GM12878 (cell line): ENCODE results near the gene MAPK8IP3.

ENCODE experiments used
- BRCA1 ChIP-seq: IDR thresholded peaks from 2 replicates; pipeline ENCODE4 v1.6.1; 2011; ENCODE audit warnings: low read depth, low read length, improper control_type of control experiment
- CHD4 ChIP-seq: fragments of 200-600 bp; sonication (generic); IDR thresholded peaks from 2 replicates; pipeline ENCODE4 v1.6.1; 2016; ENCODE audit warnings: mild to moderate bottlenecking
- CTCF ChIP-seq, 3 experiments: IDR thresholded peaks in 2 of 3; conservative IDR thresholded peaks in 1 of 3; 2 replicates each; pipeline ENCODE4 v1.5.1; 2011; ENCODE audit warnings: low read depth in 3 of 3, low read length in 3 of 3, mild to moderate bottlenecking in 3 of 3, control low read depth in 2 of 3, moderate library complexity in 2 of 3, inconsistent platforms in 1 of 3, mixed read lengths in 1 of 3; ENCODE audit not compliant: control insufficient read depth in 2 of 3, insufficient read depth in 1 of 3; ENCODE audit errors: extremely low read depth in 1 of 3
- EZH2 ChIP-seq: IDR thresholded peaks from 2 replicates; pipeline ENCODE4 v1.6.1; 2012; ENCODE audit warnings: low read depth, mild to moderate bottlenecking, control low read depth, inconsistent platforms, low read length, borderline replicate concordance; ENCODE audit not compliant: control insufficient read depth
- KAT2A ChIP-seq: conservative IDR thresholded peaks from 2 replicates; pipeline ENCODE4 v1.6.1; 2011; ENCODE audit warnings: low read depth, low read length; ENCODE audit not compliant: control insufficient read depth
- MTA2 ChIP-seq: fragments of 450-650 bp; IDR thresholded peaks from 2 replicates; pipeline ENCODE4 v1.6.1; 2016; ENCODE audit warnings: low read depth, mild to moderate bottlenecking, moderate library complexity
- NFYA ChIP-seq: IDR thresholded peaks from 2 replicates; pipeline ENCODE4 v1.6.1; 2011; ENCODE audit warnings: low read depth, mild to moderate bottlenecking, low read length, improper control_type of control experiment, borderline replicate concordance
- RAD51 ChIP-seq: fragments of 450-650 bp; IDR thresholded peaks from 2 replicates; pipeline ENCODE4 v1.6.1; 2016; ENCODE audit warnings: moderate library complexity, mild to moderate bottlenecking, inconsistent platforms
- SP1 ChIP-seq: IDR thresholded peaks from one replicate; pipeline ENCODE4 v1.6.1; 2011; ENCODE audit warnings: low read depth, low read length
- ZBTB4 ChIP-seq: fragments of 450-650 bp; formaldehyde crosslinking; IDR thresholded peaks from 2 replicates; pipeline ENCODE4 v1.4.0; 2022; ENCODE audit warnings: mild to moderate bottlenecking, moderate library complexity
- ZNF384 ChIP-seq: IDR thresholded peaks from 2 replicates; pipeline ENCODE4 v1.6.1; 2012; ENCODE audit warnings: low read depth, mild to moderate bottlenecking, low read length, improper control_type of control experiment, borderline replicate concordance

- no peak for TF ChIP-seq KAT2A
- TF ChIP-seq CTCF (IDR thresholded peaks at IDR 0.05 in 2 of 3, conservative IDR thresholded peaks at IDR 0.05 in 1 of 3; ENCODE audit: control insufficient read depth in 2 of 3, extremely low read depth in 1 of 3, insufficient read depth in 1 of 3, low read depth in 3 of 3, low read length in 3 of 3), result no peak
- no peak for TF ChIP-seq BRCA1
- TF ChIP-seq CHD4, result no peak
- TF ChIP-seq SP1, result no peak
- no peak for TF ChIP-seq ZBTB4 (CRISPR knock-in tag)
- TF ChIP-seq ZNF384, result no peak
- no peak for TF ChIP-seq NFYA
- TF ChIP-seq MTA2, result no peak
- TF ChIP-seq EZH2, result no peak
- no peak for TF ChIP-seq RAD51
These were observed 81.5 kb downstream of the MAPK8IP3 start for GRCh38 chr16:1787322-1788094.
